ENCODE data around the gene CD44. TPM values are rescaled to one million over a fixed set of nuclear protein-coding genes. Genes with fewer than 3 reads are reported as not detected.

Gene CD44
- total and polyA plus RNA-seq, 2 experiments from 2014 or later: 8.5 to 41.3 TPM

GRCh38 chr11:35165423-35166368 is 26.7 kb downstream of the CD44 start:
- no peak overlapping the region for H3K4me3 ChIP-seq
- H3K4me1 ChIP-seq (ENCODE audit: low read depth): peaks cover 10% of the 10 kb centered on the region
- H3K27me3 ChIP-seq: no peaks in the 10 kb centered on the region
- no peak for TF ChIP-seq CTCF (IDR thresholded peaks at IDR 0.05; ENCODE audit: low read depth, low read length)
- H3K27ac ChIP-seq: no peak overlapping the region
- peak in 1 of 2 donors; percentile 87 for DNase-seq (ENCODE audit: low read depth in 1 of 2, low spot score in 1 of 2)
- H3K9me3 ChIP-seq (ENCODE audit: low read depth): no peaks in the 10 kb centered on the region
- no peaks in the 10 kb centered on the region for H3K36me3 ChIP-seq

- TF ChIP-seq CTCF (IDR thresholded peaks at IDR 0.05; ENCODE audit: low read depth, low read length): no peak
- no peak overlapping the region for H3K4me3 ChIP-seq
- no peaks in the 10 kb centered on the region for H3K27me3 ChIP-seq
- peaks cover 10% of the 10 kb centered on the region for H3K4me1 ChIP-seq (ENCODE audit: low read depth)
- DNase-seq (ENCODE audit: low read depth in 1 of 2, low spot score in 1 of 2): peak in 1 of 2 donors; percentile 55
- H3K9me3 ChIP-seq (ENCODE audit: low read depth): no peaks in the 10 kb centered on the region
- no peak overlapping the region for H3K27ac ChIP-seq
- no peaks in the 10 kb centered on the region for H3K36me3 ChIP-seq
Measured at GRCh38 chr11:35166369-35167360, 27.7 kb downstream of the CD44 start.

- TF ChIP-seq CTCF (IDR thresholded peaks at IDR 0.05; ENCODE audit: low read depth, low read length): no peak
- H3K36me3 ChIP-seq: no peaks in the 10 kb centered on the region
- peaks cover 10% of the 10 kb centered on the region for H3K4me1 ChIP-seq (ENCODE audit: low read depth)
- H3K9me3 ChIP-seq (ENCODE audit: low read depth): no peaks in the 10 kb centered on the region
- H3K27ac ChIP-seq: no peak overlapping the region
- no peaks in the 10 kb centered on the region for H3K27me3 ChIP-seq
- no peak overlapping the region for H3K4me3 ChIP-seq
- peak in 1 of 2 donors; percentile 57 for DNase-seq (ENCODE audit: low read depth in 1 of 2, low spot score in 1 of 2)
Measured at GRCh38 chr11:35167426-35167954, 28.5 kb downstream of the CD44 start.

GRCh38 chr11:35168671-35169070 is 29.7 kb downstream of the CD44 start:
- TF ChIP-seq CTCF (IDR thresholded peaks at IDR 0.05; ENCODE audit: low read depth, low read length): no peak
- H3K4me1 ChIP-seq (ENCODE audit: low read depth): peaks cover 18% of the 10 kb centered on the region

GRCh38 chr11:35169112-35169511 is 30.1 kb downstream of the CD44 start:
- no peak for TF ChIP-seq CTCF (IDR thresholded peaks at IDR 0.05; ENCODE audit: low read depth, low read length)
- Histone ChIP-seq H3K27ac (no peak overlapping the region), H3K9me3 (ENCODE audit: low read depth) (no peaks in the 10 kb centered on the region), H3K36me3 (no peaks in the 10 kb centered on the region), H3K27me3 (no peaks in the 10 kb centered on the region), H3K4me1 (ENCODE audit: low read depth) (peaks cover 18% of the 10 kb centered on the region), H3K4me3 (no peak overlapping the region)
- no peak for DNase-seq (ENCODE audit: low read depth in 1 of 2, low spot score in 1 of 2)

More at GRCh38 chr11:35168671-35169070, 29.7 kb downstream of the CD44 start:
- Histone ChIP-seq H3K36me3 (no peaks in the 10 kb centered on the region), H3K27ac (no peak overlapping the region), H3K27me3 (no peaks in the 10 kb centered on the region), H3K4me3 (no peak overlapping the region), H3K9me3 (ENCODE audit: low read depth) (no peaks in the 10 kb centered on the region)
- DNase-seq (ENCODE audit: low read depth in 1 of 2, low spot score in 1 of 2): no peak

All from cardiac muscle cell (in vitro differentiated cells and primary cell).